Measurements from ENCODE around the gene MYO5A. TPM values are rescaled to one million over a fixed set of nuclear protein-coding genes. Genes with fewer than 3 reads are reported as not detected.
"Not testable (repeated sequence)": the region's sequence is repeated elsewhere in the genome, so short reads cannot be mapped to it uniquely, and the experiment has no call there.

Gene MYO5A
- total RNA-seq, 4 donors from 2014 or later: 8.9 to 65.2 (median 12.7) TPM

DNA sequence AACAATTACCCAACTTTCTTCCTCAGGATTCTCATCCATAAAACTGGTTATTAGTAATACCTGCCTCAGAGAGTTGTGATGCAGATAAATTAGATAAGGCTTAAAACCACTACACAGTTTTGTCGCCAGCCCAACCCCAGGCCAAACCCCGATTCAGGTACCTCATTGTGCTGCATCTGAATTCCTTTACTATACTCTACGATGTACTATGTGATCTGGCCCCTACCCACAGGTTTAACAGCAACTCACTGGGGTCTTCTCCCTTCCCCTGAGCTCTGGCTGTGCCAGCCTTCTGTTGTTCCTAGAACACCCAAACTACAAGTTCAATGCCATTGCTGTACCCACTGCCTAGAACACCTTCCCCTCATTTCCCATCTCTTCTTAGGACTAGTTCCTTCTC is 64.6 kb downstream of the MYO5A start:
- Histone ChIP-seq H3K4me3 (no peak overlapping the region), H3K36me3 (no peaks in the 10 kb centered on the region), H3K4me1 (peaks cover 0 to 17% (median 8%) of the 10 kb centered on the region in 4 donors), H3K27me3 (no peaks in the 10 kb centered on the region), H3K27ac (peak overlapping the region; percentile 31 to 66 (median 60)), H3K9me3 (no peaks in the 10 kb centered on the region)
- DNase-seq: no peak
- TF ChIP-seq POLR2A (IDR thresholded peaks at IDR 0.05): no peak
- TF ChIP-seq CTCF (IDR thresholded peaks at IDR 0.05): no peak

DNA sequence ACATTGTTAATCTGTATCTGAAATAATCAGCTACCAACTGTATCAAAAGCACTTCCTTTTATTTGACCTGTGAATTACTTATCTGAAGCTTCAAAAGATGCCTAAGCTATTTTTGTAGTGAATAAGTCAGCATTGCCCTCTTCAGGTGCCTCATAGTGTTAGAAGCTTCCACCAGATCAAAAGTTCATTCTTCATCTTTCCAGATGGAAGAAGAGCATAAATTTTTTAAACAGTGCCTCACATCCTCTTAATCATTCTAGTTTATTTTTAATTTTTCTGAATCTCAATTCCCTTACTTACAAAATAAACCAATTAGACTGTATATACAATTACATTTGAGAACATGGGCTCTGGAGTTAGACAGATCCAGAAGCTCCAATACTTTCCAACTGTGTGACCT is 65.0 kb downstream of the MYO5A start:
- no peak for DNase-seq
- H3K27me3 ChIP-seq: no peaks in the 10 kb centered on the region
- H3K9me3 ChIP-seq: no peaks in the 10 kb centered on the region
- H3K4me3 ChIP-seq: no peak overlapping the region
- H3K27ac ChIP-seq: peak overlapping the region; percentile 31 to 66 (median 60)
- no peaks in the 10 kb centered on the region for H3K36me3 ChIP-seq
- peak in 1 of 6 experiments; percentile 12 for TF ChIP-seq CTCF (IDR thresholded peaks at IDR 0.05)
- no peak for TF ChIP-seq POLR2A (IDR thresholded peaks at IDR 0.05)
- peaks cover 0 to 17% (median 8%) of the 10 kb centered on the region in 4 donors for H3K4me1 ChIP-seq

- TF ChIP-seq POLR2A (IDR thresholded peaks at IDR 0.05): no peak
- no peak for TF ChIP-seq CTCF (IDR thresholded peaks at IDR 0.05)
- DNase-seq: no peak
- Histone ChIP-seq H3K4me3 (no peak overlapping the region), H3K27me3 (no peaks in the 10 kb centered on the region), H3K36me3 (no peaks in the 10 kb centered on the region), H3K27ac (no peak overlapping the region), H3K9me3 (no peaks in the 10 kb centered on the region), H3K4me1 (peaks cover 0 to 17% (median 8%) of the 10 kb centered on the region in 4 donors)
These were observed 65.8 kb downstream of the MYO5A start for GRCh38 chr15:52462806-52463360.

DNA sequence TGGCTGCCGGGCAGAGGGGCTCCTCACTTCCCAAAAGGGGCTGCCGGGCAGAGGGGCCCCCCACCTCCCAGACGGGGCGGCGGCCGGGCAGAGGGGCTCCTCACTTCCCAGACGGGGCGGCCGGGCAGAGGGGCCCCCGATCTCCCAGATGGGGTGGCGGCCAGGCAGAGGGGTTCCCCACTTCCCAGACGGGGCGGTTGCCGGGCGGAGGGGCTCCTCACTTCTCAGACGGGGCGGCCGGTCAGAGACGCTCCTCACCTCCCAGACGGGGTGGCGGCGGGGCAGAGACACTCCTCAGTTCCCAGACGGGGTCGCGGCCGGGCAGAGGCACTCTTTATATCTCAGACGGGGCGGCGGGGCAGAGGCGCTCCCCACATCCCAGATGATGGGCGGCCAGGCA is 69.0 kb downstream of the MYO5A start:
- H3K36me3 ChIP-seq, H3K27me3 ChIP-seq, H3K27ac ChIP-seq, H3K4me3 ChIP-seq, H3K9me3 ChIP-seq, H3K4me1 ChIP-seq, DNase-seq: not testable (repeated sequence)

- not testable (repeated sequence) for H3K4me1 ChIP-seq, DNase-seq, H3K4me3 ChIP-seq, H3K27me3 ChIP-seq, H3K9me3 ChIP-seq, H3K27ac ChIP-seq, H3K36me3 ChIP-seq
These were observed 69.4 kb downstream of the MYO5A start for GRCh38 chr15:52459265-52459664.

DNA sequence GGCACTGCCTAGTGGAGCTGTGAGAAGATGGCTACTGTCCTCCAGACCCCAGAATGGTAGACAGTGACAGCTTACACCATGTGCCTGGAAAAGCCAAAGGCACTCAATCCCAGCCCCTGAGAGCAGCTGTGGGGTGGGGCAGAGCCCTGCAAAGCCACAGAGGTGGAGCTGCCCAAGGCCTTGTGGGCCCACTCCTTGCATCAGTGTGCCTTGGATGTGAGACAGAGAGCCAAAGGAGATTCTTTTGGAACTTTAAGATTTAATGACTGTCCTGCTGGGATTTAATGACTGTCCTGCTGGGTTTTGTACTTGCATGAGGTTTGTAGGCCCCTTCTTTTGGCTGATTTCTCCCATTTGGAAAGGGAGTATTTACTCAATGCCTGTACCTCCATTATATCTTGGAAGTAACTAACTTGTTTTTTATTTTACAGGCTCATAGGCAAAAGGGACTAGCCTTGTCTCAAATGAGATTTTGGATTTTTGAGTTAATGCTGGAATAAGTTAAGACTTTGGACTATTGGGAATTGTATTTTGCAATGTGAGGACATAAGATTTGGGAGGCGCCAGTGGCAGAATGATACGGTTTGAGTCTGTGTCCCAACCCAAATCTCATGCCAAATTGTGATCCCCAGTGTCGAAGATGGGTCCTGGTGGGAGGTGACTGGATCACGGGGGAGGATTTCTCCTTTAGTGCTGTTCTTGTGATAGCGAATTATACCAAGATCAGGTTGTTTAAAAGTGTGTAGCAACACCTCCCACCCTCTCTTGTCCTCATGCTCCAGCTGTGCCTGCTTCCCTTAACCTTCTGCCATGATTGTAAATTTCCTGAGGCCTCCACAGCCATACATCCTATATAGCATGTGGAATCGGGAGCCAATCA is 80.4 kb downstream of the MYO5A start:
- Histone ChIP-seq H3K36me3 (no peaks in the 10 kb centered on the region), H3K27me3 (no peaks in the 10 kb centered on the region), H3K4me3 (no peak overlapping the region), H3K27ac (no peak overlapping the region), H3K4me1 (no peaks in the 10 kb centered on the region), H3K9me3 (no peaks in the 10 kb centered on the region)
- no peak for DNase-seq
- TF ChIP-seq CTCF (IDR thresholded peaks at IDR 0.05) (no peak), POLR2A (IDR thresholded peaks at IDR 0.05) (no peak)

All from Peyer's patch (tissue), 4 donors.